GM12874 (cell line): ENCODE data around the gene LTBP1.

Experiments
- TF ChIP-seq, protein P1 (sequence below): IDR thresholded peaks from 2 replicates; pipeline ENCODE4 v1.5.1; 2011; ENCODE audit warnings: low read depth, mild to moderate bottlenecking, control low read depth, low read length, moderate library complexity; ENCODE audit not compliant: insufficient read depth

The LTBP1 gene

GRCh38 chr2:33051586-33052360, 105.0 kb downstream of the LTBP1 start:
- TF ChIP-seq, protein P1, sequence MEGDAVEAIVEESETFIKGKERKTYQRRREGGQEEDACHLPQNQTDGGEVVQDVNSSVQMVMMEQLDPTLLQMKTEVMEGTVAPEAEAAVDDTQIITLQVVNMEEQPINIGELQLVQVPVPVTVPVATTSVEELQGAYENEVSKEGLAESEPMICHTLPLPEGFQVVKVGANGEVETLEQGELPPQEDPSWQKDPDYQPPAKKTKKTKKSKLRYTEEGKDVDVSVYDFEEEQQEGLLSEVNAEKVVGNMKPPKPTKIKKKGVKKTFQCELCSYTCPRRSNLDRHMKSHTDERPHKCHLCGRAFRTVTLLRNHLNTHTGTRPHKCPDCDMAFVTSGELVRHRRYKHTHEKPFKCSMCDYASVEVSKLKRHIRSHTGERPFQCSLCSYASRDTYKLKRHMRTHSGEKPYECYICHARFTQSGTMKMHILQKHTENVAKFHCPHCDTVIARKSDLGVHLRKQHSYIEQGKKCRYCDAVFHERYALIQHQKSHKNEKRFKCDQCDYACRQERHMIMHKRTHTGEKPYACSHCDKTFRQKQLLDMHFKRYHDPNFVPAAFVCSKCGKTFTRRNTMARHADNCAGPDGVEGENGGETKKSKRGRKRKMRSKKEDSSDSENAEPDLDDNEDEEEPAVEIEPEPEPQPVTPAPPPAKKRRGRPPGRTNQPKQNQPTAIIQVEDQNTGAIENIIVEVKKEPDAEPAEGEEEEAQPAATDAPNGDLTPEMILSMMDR, result no peak

DNA sequence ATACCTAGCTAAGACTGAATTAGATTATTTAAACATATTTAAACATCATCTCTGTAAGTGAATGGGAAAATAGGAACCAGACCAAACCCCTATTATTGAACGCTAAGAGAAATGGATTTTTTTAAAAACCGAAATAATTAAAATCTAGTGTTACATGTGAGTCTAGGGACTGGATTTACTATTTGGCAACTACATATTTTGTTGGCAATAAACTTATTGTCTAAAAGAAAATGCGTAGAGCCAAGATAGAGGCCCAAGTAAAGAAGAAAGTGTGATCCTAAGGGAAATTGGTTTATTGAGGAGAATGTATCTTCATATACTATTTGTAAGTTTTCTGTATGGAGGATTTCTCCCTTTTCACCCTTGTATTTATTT, 105.6 kb downstream of the LTBP1 start:
- TF ChIP-seq, protein P1, result no peak

- TF ChIP-seq, protein P1, result no peak
Observed at GRCh38 chr2:33056170-33056569, 109.4 kb downstream of the LTBP1 start.

DNA sequence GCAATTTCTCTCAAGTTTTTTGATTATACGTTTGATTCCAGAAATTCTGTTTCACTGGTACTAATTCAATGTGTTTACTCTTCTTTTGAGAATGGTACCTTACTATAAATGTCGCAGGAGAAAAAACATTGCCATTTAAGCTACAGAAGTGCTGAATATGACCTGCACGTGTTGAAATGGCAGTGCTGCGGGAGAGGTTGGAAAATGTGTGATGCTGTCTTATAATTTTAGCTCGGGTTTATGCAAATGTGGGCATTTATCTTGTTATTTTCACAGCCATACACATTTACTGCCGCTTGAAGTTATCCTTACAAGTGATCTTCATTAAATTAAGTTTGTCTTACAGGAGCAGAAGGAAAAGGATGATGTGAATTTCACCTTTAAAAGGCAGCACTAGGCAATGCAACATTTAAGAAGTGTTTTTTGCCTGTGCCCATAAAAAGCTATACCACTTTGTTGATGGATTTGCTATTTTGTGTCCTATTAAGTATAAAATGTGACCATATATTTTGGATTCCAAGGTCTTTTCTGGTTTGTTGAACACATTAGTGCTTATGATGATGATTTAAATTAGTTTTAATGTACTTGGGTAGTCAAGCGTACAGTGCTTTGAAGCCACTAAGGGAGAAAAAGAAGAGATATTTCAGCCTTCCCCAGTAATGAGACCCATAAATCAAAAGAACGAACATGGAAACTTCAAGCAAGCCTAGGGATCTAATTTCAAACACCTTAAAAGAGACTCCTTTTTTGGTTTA, 112.1 kb downstream of the LTBP1 start:
- TF ChIP-seq, protein P1, result no peak

DNA sequence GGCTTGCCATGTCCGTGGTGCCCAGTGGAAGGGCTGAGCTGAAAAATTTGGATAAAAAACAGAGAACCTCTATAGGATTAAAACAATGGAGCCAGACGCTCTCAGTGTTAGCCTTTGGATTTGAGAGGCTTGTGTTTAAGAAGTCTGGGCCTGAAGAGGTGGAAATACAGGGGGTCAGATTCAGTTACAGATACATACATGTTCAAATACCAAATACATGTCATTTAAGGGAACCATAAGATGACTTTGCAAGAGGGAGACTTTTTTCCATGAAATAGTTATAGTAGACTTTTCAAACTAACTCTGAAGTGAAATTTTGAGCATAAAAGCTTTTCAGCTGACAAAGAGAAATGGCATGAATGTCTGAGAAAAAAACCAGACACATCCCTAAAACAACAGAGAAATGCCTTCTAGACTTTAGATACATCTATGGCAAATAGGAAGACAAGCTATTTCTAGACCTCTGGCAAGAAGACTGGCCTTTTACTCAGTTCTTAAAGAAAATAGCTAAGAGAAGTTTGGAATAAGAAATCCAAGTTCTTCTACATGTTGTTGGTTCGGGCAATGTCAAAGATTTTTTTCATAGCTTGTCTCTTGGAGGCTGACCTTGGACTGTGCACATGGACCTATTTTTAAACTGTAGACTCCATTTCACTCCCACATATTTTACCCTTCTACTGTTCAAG, 112.9 kb downstream of the LTBP1 start:
- TF ChIP-seq, protein P1, result no peak

GRCh38 chr2:33060405-33060804, 113.7 kb downstream of the LTBP1 start:
- TF ChIP-seq, protein P1, result no peak

DNA sequence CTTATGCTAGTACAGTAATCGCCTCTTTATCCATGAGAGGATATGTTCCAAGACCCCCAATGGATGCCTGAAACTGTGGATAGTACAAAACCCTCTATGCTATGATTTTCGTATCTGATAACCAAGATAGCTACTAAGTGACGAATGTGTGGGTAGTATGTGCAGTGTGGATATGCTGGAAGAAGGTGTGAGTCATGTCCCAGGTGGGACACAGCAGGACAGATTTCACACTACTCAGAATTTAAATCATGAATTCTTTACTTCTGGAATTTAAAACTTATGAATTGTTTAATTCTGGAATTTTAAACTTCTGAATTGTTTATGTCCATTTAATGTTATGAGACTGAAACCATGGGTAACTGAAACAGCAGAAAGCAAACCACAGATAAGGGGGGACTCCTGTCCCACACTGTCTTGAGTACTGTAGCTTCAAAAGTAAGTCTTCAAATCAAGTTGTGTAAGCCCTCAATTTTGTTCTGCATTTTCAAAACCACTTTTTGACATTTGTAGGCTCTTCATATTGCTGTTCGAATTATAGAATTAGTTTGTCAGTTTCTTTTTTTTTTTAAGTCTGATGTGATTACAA, 116.0 kb downstream of the LTBP1 start:
- TF ChIP-seq, protein P1, result no peak
